ENCODE measurements around the gene IGFBP3.
"Not testable (repeated sequence)": the region's sequence is repeated elsewhere in the genome, so short reads cannot be mapped to it uniquely, and the experiment has no call there.

The IGFBP3 gene

GRCh38 chr7:45920502-45921380 is at the start of gene IGFBP3:
TSS of gene IGFBP3 (minus strand) at chr7:45921272. CDS start at chr7:45921140, 132 bp downstream.
- peak; percentile 31 to 58 for DNase-seq

- DNase-seq = no peak
Observed at GRCh38 chr7:45970454-45970853, 49.4 kb upstream of the IGFBP3 start.

- no peak for DNase-seq
Observed at GRCh38 chr7:45969940-45970339, 48.9 kb upstream of the IGFBP3 start.

- DNase-seq = no peak
Observed at GRCh38 chr7:45968856-45969541, 47.9 kb upstream of the IGFBP3 start.

- DNase-seq = no peak
Observed at GRCh38 chr7:45968312-45968711, 47.2 kb upstream of the IGFBP3 start.

GRCh38 chr7:45967591-45968157 is 46.6 kb upstream of the IGFBP3 start:
- DNase-seq = no peak

GRCh38 chr7:45962861-45963260 is 41.8 kb upstream of the IGFBP3 start:
- no peak for DNase-seq

- DNase-seq = no peak
Observed at GRCh38 chr7:45957721-45958120, 36.6 kb upstream of the IGFBP3 start.

- no peak for DNase-seq
Observed at GRCh38 chr7:45955286-45955685, 34.2 kb upstream of the IGFBP3 start.

GRCh38 chr7:45953055-45953454 is 32.0 kb upstream of the IGFBP3 start:
- DNase-seq = not testable (repeated sequence)

- no peak for DNase-seq
Observed at GRCh38 chr7:45944058-45944457, 23.0 kb upstream of the IGFBP3 start.

GRCh38 chr7:45940939-45941338 is 19.9 kb upstream of the IGFBP3 start:
- DNase-seq = no peak

GRCh38 chr7:45940237-45940781 is 19.2 kb upstream of the IGFBP3 start:
- not testable (repeated sequence) for DNase-seq

GRCh38 chr7:45939574-45939973 is 18.5 kb upstream of the IGFBP3 start:
- no peak for DNase-seq

GRCh38 chr7:45938626-45939302 is 17.7 kb upstream of the IGFBP3 start:
- DNase-seq = no peak

- no peak for DNase-seq
Observed at GRCh38 chr7:45937862-45938261, 16.8 kb upstream of the IGFBP3 start.

GRCh38 chr7:45937301-45937700 is 16.2 kb upstream of the IGFBP3 start:
- DNase-seq = no peak

- no peak for DNase-seq
Observed at GRCh38 chr7:45930967-45931366, 9.9 kb upstream of the IGFBP3 start.

- DNase-seq = no peak
Observed at GRCh38 chr7:45927721-45928120, 6.6 kb upstream of the IGFBP3 start.

GRCh38 chr7:45924283-45924682 is 3.2 kb upstream of the IGFBP3 start:
- DNase-seq = peak in 1 of 2 experiments; percentile 45

- no peak for DNase-seq
Observed at GRCh38 chr7:45923818-45924217, 2.7 kb upstream of the IGFBP3 start.

- DNase-seq = peak in 1 of 2 experiments; percentile 53
Observed at GRCh38 chr7:45923290-45923689, 2.2 kb upstream of the IGFBP3 start.

GRCh38 chr7:45922810-45923209 is 1.7 kb upstream of the IGFBP3 start:
- DNase-seq = no peak
